Immature natural killer cell (primary cell): ENCODE results near the gene P2RX7. TPM values are rescaled to one million over a fixed set of nuclear protein-coding genes. Genes with fewer than 3 reads are reported as not detected.
A peak's percentile ranks its signal among the peaks of the same experiment; 100 is the strongest.
"Not testable (repeated sequence)": the region's sequence is repeated elsewhere in the genome, so short reads cannot be mapped to it uniquely, and the experiment has no call there.

Experiments used
- DNase-seq, 3 donors: peaks; one replicate each; pipeline ENCODE4 v3.0.0; 2022; ENCODE audit warnings: mixed read lengths in 1 of 3
- H3K27ac Mint-ChIP-seq, 6 donors: one replicate each; pipeline ENCODE4 v1.8.0; 2020; ENCODE audit warnings: mixed read lengths in 6 of 6, mild to moderate bottlenecking in 5 of 6, inconsistent platforms in 4 of 6, moderate library complexity in 3 of 6
- H3K27me3 Mint-ChIP-seq, 3 donors: one replicate each; pipeline ENCODE4 v1.8.0; 2020 to 2021; ENCODE audit warnings: low read depth in 3 of 3, mild to moderate bottlenecking in 3 of 3, mixed read lengths in 3 of 3, moderate library complexity in 3 of 3, inconsistent platforms in 1 of 3
- H3K36me3 Mint-ChIP-seq, 3 donors: one replicate each; pipeline ENCODE4 v1.8.0; 2020; ENCODE audit warnings: mixed read lengths in 3 of 3, inconsistent platforms in 2 of 3, mild to moderate bottlenecking in 2 of 3
- H3K4me1 Mint-ChIP-seq, 2 donors: one replicate each; pipeline ENCODE4 v1.8.0; 2020; ENCODE audit warnings: inconsistent platforms in 2 of 2, mild to moderate bottlenecking in 2 of 2, mixed read lengths in 2 of 2, moderate library complexity in 1 of 2
- H3K4me3 Mint-ChIP-seq, 5 donors: one replicate each; pipeline ENCODE4 v1.8.0; 2020; ENCODE audit warnings: mild to moderate bottlenecking in 5 of 5, mixed read lengths in 5 of 5, inconsistent platforms in 3 of 5, moderate library complexity in 3 of 5
- H3K9me3 Mint-ChIP-seq, 6 donors: one replicate each; pipeline ENCODE4 v1.8.0; 2020; ENCODE audit warnings: mild to moderate bottlenecking in 6 of 6, mixed read lengths in 6 of 6, inconsistent platforms in 4 of 6, moderate library complexity in 3 of 6
- polyA plus RNA-seq, 3 donors: library from polyadenylated mRNA; unstranded; fragments of 300-500 nt; fragmentation: Illumina TruSeq; gene quantifications; one replicate each; pipeline ENCODE4 v1.2.3, GENCODE V29; 2021

P2RX7 gene
- polyA plus RNA-seq, 3 donors from 2014 or later: 7.5 to 17.4 (median 12.9) TPM

GRCh38 chr12:121217063-121217462, 84.4 kb downstream of the P2RX7 start:
- peaks cover 8 to 12% (median 9%) of the 10 kb centered on the region in 3 donors for H3K36me3 Mint-ChIP-seq
- H3K27ac Mint-ChIP-seq: peak overlapping the region in 1 of 6 donors; percentile 31

GRCh38 chr12:121217761-121218160, 85.1 kb downstream of the P2RX7 start:
- H3K27ac Mint-ChIP-seq: peak overlapping the region in 2 of 6 donors; percentile 28 to 29
- H3K27me3 Mint-ChIP-seq: no peaks in the 10 kb centered on the region
- H3K4me3 Mint-ChIP-seq: no peak overlapping the region
- no peak for DNase-seq
- peaks cover 8 to 12% (median 9%) of the 10 kb centered on the region in 3 donors for H3K36me3 Mint-ChIP-seq
- H3K4me1 Mint-ChIP-seq: peaks cover 13 to 23% of the 10 kb centered on the region in 2 donors
- H3K9me3 Mint-ChIP-seq: no peaks in the 10 kb centered on the region

More at GRCh38 chr12:121217063-121217462, 84.4 kb downstream of the P2RX7 start:
- Mint-ChIP-seq H3K27me3 (no peaks in the 10 kb centered on the region), H3K9me3 (no peaks in the 10 kb centered on the region), H3K4me1 (peaks cover 12 to 20% of the 10 kb centered on the region in 2 donors), H3K4me3 (no peak overlapping the region)
- DNase-seq: no peak

- H3K4me1 Mint-ChIP-seq: peaks cover 23 to 33% of the 10 kb centered on the region in 2 donors
- no peak overlapping the region for H3K4me3 Mint-ChIP-seq
- peak overlapping the region in 1 of 6 donors; percentile 39 for H3K27ac Mint-ChIP-seq
- H3K36me3 Mint-ChIP-seq: peaks cover 9 to 12% (median 12%) of the 10 kb centered on the region in 3 donors
- DNase-seq: no peak
- no peaks in the 10 kb centered on the region for H3K9me3 Mint-ChIP-seq
- peaks cover 0 to 2% (median 0%) of the 10 kb centered on the region in 3 donors for H3K27me3 Mint-ChIP-seq
These were observed 86.1 kb downstream of the P2RX7 start for GRCh38 chr12:121218588-121219352.

DNA sequence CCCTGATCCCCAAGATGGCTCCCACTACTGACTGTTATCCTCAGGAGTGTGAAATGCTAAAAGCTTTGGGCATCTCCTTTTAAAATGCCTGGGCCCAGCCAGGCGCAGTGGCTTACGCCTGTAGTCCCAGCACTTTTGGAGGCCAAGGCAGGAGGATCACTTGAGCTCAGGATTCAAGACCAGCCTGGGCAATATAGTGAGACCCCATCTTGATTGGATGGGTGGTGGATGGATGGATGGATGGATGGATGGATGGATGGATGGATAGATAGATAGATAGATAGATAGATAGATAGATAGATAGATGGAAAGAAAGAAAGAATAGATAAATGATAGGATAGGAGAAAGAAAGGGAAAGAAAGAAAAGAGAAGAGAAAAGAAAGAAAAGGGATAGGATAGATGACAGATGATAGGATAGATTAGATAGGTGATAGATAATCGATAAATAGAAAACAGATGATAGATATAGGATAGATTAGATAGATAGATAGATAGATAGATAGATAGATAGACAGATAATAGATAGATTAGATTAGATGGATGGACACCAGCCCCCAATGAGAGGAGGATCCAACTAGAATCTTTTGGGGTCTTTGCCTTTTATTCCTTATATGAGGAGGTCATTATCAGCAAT, 86.8 kb downstream of the P2RX7 start:
- no peak for DNase-seq
- Mint-ChIP-seq H3K27me3 (peaks cover 0 to 2% (median 0%) of the 10 kb centered on the region in 3 donors), H3K36me3 (peaks cover 5 to 8% (median 8%) of the 10 kb centered on the region in 3 donors), H3K4me3 (no peak overlapping the region), H3K9me3 (no peaks in the 10 kb centered on the region), H3K4me1 (peaks cover 27 to 36% of the 10 kb centered on the region in 2 donors), H3K27ac (peak overlapping the region in 3 of 6 donors; percentile 51 to 79 (median 61))

- DNase-seq: no peak
- H3K4me3 Mint-ChIP-seq: peak overlapping the region; percentile 48 to 80 (median 73)
- H3K4me1 Mint-ChIP-seq: peaks cover 25 to 28% of the 10 kb centered on the region in 2 donors
- no peaks in the 10 kb centered on the region for H3K9me3 Mint-ChIP-seq
- peak overlapping the region; percentile 72 to 93 (median 89) for H3K27ac Mint-ChIP-seq
- peaks cover 0 to 2% (median 0%) of the 10 kb centered on the region in 3 donors for H3K27me3 Mint-ChIP-seq
- peaks cover 3 to 7% (median 4%) of the 10 kb centered on the region in 3 donors for H3K36me3 Mint-ChIP-seq
These were observed 90.2 kb downstream of the P2RX7 start for GRCh38 chr12:121222847-121223246.

DNA sequence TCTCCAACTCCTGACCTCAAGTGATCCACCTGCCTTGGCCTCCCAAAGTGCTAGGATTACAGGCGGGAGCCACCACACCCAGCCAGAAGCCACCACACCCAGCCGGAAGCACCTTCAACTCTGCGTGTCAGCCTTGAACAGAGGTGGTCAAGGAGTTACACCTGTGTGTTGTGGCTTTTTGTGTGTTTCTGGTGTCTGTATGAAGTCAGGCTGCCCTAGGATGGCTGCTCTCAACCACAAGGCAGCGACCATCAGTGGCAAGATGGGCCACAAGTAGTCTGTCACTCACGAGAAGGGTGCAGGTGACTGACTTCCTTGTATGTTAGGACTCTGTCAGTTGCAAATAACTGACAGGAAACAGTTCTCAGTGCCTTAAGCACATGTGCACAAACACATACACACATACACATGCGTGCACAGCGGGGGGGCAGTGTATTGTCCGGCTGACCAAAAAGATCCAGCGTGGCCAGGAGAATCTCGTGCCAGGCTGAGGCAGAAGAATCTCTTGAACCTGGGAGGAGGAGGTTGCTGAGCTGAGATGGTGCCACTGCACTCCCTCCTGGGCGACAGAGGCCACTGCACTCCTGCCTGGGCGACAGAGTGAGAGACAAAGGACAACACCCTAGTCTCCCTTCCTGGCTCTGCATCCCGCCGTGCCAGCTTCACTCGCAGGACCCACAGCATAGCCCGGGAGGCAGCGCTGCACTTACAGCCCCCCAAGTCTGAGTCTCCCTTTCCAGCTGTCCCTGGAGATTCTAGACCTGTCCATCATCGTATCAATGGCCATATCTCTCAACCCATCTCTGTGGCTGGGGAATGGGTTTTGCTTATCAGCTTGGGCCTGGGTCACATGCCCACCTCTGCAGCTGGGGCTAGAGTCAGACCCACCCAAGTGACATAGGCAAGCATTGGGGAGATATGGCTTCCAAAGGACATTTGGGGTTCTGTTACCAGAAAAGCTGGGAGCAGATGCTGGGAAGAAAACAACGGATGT, 90.9 kb downstream of the P2RX7 start:
- H3K27me3 Mint-ChIP-seq: peaks cover 0 to 2% (median 0%) of the 10 kb centered on the region in 3 donors
- H3K4me3 Mint-ChIP-seq: peak overlapping the region; percentile 70 to 80 (median 73)
- no peaks in the 10 kb centered on the region for H3K9me3 Mint-ChIP-seq
- peak overlapping the region; percentile 72 to 93 (median 89) for H3K27ac Mint-ChIP-seq
- DNase-seq: peak; percentile 53 to 66 (median 63)
- H3K4me1 Mint-ChIP-seq: peaks cover 25 to 28% of the 10 kb centered on the region in 2 donors
- peaks cover 3 to 7% (median 5%) of the 10 kb centered on the region in 3 donors for H3K36me3 Mint-ChIP-seq

DNA sequence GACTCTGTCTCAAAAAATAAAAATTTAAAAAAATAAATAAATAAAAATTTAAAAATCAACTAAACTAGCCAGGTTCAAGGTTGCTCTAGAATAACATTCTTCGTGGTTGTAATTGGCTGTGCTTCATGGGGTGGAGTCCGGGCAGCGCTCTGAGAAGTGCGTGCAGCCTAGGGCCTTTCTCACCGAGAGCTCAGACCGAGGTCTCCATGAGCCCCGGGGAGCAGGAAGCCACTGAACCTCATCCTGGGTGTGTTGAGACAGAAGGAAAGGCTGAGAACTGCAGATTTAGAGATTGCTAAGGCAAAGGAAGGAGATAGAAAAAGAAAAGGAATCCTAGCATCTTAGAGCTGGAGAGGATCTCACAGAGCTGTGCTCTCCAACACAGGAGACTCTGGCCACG, 91.9 kb downstream of the P2RX7 start:
- Mint-ChIP-seq H3K9me3 (no peaks in the 10 kb centered on the region), H3K27ac (peak overlapping the region; percentile 79 to 94 (median 89)), H3K4me1 (peaks cover 25 to 28% of the 10 kb centered on the region in 2 donors), H3K27me3 (peaks cover 0 to 2% (median 0%) of the 10 kb centered on the region in 3 donors), H3K4me3 (peak overlapping the region; percentile 61 to 82 (median 71)), H3K36me3 (peaks cover 0 to 8% (median 8%) of the 10 kb centered on the region in 3 donors)
- DNase-seq: peak in 2 of 3 donors; percentile 26 to 34

DNA sequence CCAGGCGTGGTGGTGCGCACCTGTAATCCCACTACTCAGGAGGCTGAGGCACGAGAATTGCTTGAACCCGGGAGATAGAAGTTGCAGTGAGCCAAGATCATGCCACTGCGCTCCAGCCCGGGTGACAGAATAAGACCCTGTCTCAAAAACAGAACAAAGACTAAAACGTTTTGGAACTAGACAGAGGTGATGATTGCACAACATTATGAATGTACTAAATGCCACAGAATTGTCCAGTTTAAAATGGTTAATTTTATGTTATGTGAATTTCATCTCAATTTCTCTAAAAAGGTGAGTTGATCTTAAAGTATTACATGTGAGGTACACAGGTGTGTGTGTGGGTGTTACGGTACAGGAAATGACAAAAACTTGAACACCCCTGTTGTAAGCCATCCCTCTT, 93.7 kb downstream of the P2RX7 start:
- DNase-seq: no peak
- H3K27me3 Mint-ChIP-seq: peaks cover 0 to 2% (median 0%) of the 10 kb centered on the region in 3 donors
- no peak overlapping the region for H3K27ac Mint-ChIP-seq
- H3K4me1 Mint-ChIP-seq: peaks cover 28 to 32% of the 10 kb centered on the region in 2 donors
- H3K36me3 Mint-ChIP-seq: peaks cover 0 to 17% (median 11%) of the 10 kb centered on the region in 3 donors
- no peak overlapping the region for H3K4me3 Mint-ChIP-seq
- H3K9me3 Mint-ChIP-seq: no peaks in the 10 kb centered on the region

GRCh38 chr12:121226871-121227270, 94.2 kb downstream of the P2RX7 start:
- not testable (repeated sequence) for H3K27ac Mint-ChIP-seq, H3K4me3 Mint-ChIP-seq, H3K27me3 Mint-ChIP-seq, DNase-seq, H3K9me3 Mint-ChIP-seq
- H3K36me3 Mint-ChIP-seq: peaks cover 0 to 19% (median 11%) of the 10 kb centered on the region in 3 donors
- peaks cover 28 to 32% of the 10 kb centered on the region in 2 donors for H3K4me1 Mint-ChIP-seq

DNA sequence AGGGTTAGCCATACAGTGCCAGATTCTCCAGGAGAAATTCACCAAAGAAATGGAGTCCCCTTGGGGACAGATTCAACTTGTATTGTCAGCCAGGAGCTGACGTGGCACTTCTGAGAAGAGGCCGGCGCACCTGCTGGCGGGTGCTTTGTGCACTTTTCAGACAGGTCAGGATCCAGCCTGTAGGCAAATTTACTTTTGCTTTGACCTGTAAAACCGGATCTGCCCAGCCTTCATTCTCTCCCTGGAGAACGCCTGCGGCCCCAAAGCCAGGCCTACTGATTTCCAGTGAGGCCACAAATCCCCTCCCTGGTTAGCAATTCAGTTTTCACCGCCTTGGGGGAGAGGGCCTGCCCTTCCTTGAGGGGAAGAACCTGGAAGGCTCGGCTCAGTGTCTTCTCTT, 94.6 kb downstream of the P2RX7 start:
- Mint-ChIP-seq H3K4me3 (no peak overlapping the region), H3K36me3 (peaks cover 0 to 19% (median 11%) of the 10 kb centered on the region in 3 donors), H3K9me3 (no peaks in the 10 kb centered on the region), H3K27me3 (peaks cover 0 to 2% (median 0%) of the 10 kb centered on the region in 3 donors), H3K4me1 (peaks cover 28 to 32% of the 10 kb centered on the region in 2 donors), H3K27ac (no peak overlapping the region)
- no peak for DNase-seq

- Mint-ChIP-seq H3K9me3 (no peaks in the 10 kb centered on the region), H3K4me1 (peaks cover 13 to 16% of the 10 kb centered on the region in 2 donors), H3K36me3 (peaks cover 0 to 25% (median 10%) of the 10 kb centered on the region in 3 donors), H3K27ac (no peak overlapping the region), H3K27me3 (no peaks in the 10 kb centered on the region), H3K4me3 (no peak overlapping the region)
- DNase-seq: no peak
These were observed 96.4 kb downstream of the P2RX7 start for GRCh38 chr12:121228919-121229665.

DNA sequence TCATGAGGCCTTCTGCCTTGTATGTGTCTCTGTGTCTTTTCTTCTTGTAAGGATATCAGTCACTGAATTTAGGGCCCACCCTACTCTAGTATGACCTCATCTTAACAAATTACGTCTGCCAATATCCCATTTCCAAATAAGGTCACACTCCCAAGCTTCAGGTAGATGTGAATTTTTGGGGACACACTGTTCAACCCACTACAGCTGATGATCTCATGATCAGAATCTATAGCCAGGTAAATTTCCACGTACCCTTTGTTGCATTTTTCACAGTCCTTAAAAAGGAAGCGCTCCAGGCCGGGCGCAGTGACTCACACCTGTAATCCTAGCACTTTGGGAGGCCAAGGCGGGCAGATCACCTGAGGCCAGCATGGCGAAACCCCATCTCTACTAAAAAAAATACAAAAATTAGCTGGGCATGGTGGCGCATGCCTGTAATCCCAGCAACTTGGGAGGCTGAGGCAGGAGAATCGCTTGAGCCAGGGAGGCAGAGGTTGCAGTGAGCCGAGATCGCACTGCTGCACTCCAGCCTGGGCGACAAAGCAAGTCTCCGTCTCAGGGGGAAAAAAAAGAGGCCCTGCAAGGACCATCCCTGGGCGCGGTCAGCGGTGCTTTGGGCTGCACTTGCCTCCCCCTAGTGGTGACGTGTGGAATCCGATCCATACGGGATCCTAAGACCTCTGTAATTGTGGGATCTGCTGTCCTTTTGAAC, 97.3 kb downstream of the P2RX7 start:
- peak overlapping the region in 5 of 6 donors; percentile 17 to 77 (median 40) for H3K27ac Mint-ChIP-seq
- not testable (repeated sequence) for H3K9me3 Mint-ChIP-seq, H3K4me3 Mint-ChIP-seq, H3K27me3 Mint-ChIP-seq, H3K4me1 Mint-ChIP-seq
- peaks cover 0 to 25% (median 7%) of the 10 kb centered on the region in 3 donors for H3K36me3 Mint-ChIP-seq
- DNase-seq: peak; percentile 47 to 53 (median 48)
